Osteoblast (primary cell): ENCODE results near the gene WWOX. TPM values are rescaled to one million over a fixed set of nuclear protein-coding genes. Genes with fewer than 3 reads are reported as not detected.

Experiments
- DNase-seq: peaks from one replicate; pipeline ENCODE4 v3.0.0; 2011; ENCODE audit warnings: low spot score, mixed read lengths; ENCODE audit not compliant: insufficient read length; ENCODE audit errors: missing footprints
- H2AFZ ChIP-seq: 2 replicates; pipeline ENCODE4 v1.6.0; 2011; ENCODE audit warnings: mild to moderate bottlenecking, low read length
- H3K27ac ChIP-seq: 2 replicates; pipeline ENCODE4 v1.5.1; 2011; ENCODE audit warnings: mild to moderate bottlenecking, low read depth, low read length, moderate library complexity
- H3K27me3 ChIP-seq: 2 replicates; pipeline ENCODE4 v1.6.0; 2012; ENCODE audit warnings: mild to moderate bottlenecking, control low read depth, inconsistent platforms, low read length, moderate library complexity; ENCODE audit not compliant: insufficient read depth
- H3K36me3 ChIP-seq: 2 replicates; pipeline ENCODE4 v1.5.1; 2011; ENCODE audit warnings: mild to moderate bottlenecking, low read length, control low read depth, moderate library complexity; ENCODE audit not compliant: insufficient read depth
- H3K4me1 ChIP-seq: 2 replicates; pipeline ENCODE4 v1.5.1; 2011; ENCODE audit warnings: mild to moderate bottlenecking, low read length, control low read depth, moderate library complexity; ENCODE audit not compliant: insufficient read depth
- H3K4me2 ChIP-seq: 2 replicates; pipeline ENCODE4 v1.6.0; 2011; ENCODE audit warnings: mild to moderate bottlenecking, low read length; ENCODE audit not compliant: insufficient read depth
- H3K4me3 ChIP-seq: fragments of 200-600 bp; sonication (generic); 3 replicates; pipeline ENCODE4 v1.5.1; 2012; ENCODE audit warnings: mild to moderate bottlenecking, low read length, inconsistent platforms; ENCODE audit not compliant: insufficient read depth
- H3K79me2 ChIP-seq: 2 replicates; pipeline ENCODE4 v1.6.0; 2012; ENCODE audit warnings: mild to moderate bottlenecking, low read length, control low read depth, inconsistent platforms; ENCODE audit not compliant: insufficient read depth
- H3K9me3 ChIP-seq: 2 replicates; pipeline ENCODE4 v1.5.1; 2011; ENCODE audit warnings: low read depth, low read length, control low read depth
- H4K20me1 ChIP-seq: 2 replicates; pipeline ENCODE4 v1.6.0; 2012; ENCODE audit warnings: mild to moderate bottlenecking, low read length, control low read depth; ENCODE audit not compliant: insufficient read depth
- total RNA-seq: library from RNA; depleted of rRNA; stranded (reverse); fragments of >200 nt; gene quantifications from 2 replicates; pipeline ENCODE4 v1.2.3, GENCODE V29; 2012
- TF ChIP-seq, protein P1 (sequence below): IDR thresholded peaks from 2 replicates; pipeline ENCODE4 v1.5.1; 2011; ENCODE audit warnings: mild to moderate bottlenecking, low read depth, low read length, moderate library complexity; ENCODE audit errors: extremely low read depth

The WWOX gene
- total RNA-seq, 1 donor = 23.9 TPM

DNA sequence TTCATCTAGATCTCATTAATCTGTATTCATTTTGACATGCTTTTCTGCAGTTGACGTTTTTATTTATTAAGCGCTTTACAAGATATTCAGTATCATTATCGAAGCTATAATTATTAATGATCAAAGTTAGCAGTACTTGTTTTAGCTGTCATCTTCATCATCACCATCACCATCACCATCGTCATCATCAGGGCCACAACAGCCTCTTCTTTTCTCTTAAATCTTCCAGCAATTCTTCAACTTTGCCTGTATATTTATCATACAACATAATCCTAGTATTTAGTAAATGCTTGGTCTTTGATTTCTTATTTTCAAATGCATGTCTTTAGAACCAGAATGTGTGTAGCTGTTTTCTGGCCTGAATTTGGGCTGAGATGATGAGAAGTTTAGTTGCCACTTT is 973.1 kb downstream of the WWOX start:
- H3K27ac ChIP-seq = no peak overlapping the region
- TF ChIP-seq, protein P1, sequence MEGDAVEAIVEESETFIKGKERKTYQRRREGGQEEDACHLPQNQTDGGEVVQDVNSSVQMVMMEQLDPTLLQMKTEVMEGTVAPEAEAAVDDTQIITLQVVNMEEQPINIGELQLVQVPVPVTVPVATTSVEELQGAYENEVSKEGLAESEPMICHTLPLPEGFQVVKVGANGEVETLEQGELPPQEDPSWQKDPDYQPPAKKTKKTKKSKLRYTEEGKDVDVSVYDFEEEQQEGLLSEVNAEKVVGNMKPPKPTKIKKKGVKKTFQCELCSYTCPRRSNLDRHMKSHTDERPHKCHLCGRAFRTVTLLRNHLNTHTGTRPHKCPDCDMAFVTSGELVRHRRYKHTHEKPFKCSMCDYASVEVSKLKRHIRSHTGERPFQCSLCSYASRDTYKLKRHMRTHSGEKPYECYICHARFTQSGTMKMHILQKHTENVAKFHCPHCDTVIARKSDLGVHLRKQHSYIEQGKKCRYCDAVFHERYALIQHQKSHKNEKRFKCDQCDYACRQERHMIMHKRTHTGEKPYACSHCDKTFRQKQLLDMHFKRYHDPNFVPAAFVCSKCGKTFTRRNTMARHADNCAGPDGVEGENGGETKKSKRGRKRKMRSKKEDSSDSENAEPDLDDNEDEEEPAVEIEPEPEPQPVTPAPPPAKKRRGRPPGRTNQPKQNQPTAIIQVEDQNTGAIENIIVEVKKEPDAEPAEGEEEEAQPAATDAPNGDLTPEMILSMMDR = no peak
- no peaks in the 10 kb centered on the region for H4K20me1 ChIP-seq
- H3K36me3 ChIP-seq = no peaks in the 10 kb centered on the region
- H3K27me3 ChIP-seq = no peaks in the 10 kb centered on the region
- H2AFZ ChIP-seq = no peak overlapping the region
- H3K4me1 ChIP-seq = no peaks in the 10 kb centered on the region
- H3K79me2 ChIP-seq = no peaks in the 10 kb centered on the region
- no peak for DNase-seq
- no peak overlapping the region for H3K4me2 ChIP-seq
- no peak overlapping the region for H3K4me3 ChIP-seq
- H3K9me3 ChIP-seq = no peaks in the 10 kb centered on the region

DNA sequence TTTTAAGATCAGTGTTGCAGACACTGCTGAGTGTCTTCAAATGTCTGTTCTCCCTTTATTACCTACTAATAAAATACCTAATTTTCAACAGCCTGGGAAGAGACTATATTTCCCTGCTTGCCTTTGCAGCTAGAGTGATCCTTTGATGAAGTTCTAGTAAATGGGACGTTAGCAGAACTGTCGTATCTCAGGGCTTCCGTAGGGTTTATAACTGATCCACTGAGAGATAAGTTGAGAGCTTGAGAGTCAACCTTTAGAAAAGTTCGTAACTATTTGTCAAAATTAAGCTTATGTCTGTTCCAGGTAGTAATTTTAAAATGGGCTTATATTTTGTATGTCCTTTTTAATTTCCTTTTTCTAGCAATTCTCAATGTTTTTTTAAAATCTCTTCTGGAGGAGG is 974.1 kb downstream of the WWOX start:
- Histone ChIP-seq H3K9me3 (no peaks in the 10 kb centered on the region), H4K20me1 (no peaks in the 10 kb centered on the region), H3K27me3 (no peaks in the 10 kb centered on the region), H3K36me3 (no peaks in the 10 kb centered on the region), H3K4me3 (no peak overlapping the region), H3K79me2 (no peaks in the 10 kb centered on the region), H2AFZ (no peak overlapping the region), H3K4me2 (no peak overlapping the region), H3K4me1 (no peaks in the 10 kb centered on the region), H3K27ac (no peak overlapping the region)
- no peak for DNase-seq
- TF ChIP-seq, protein P1 = no peak

DNA sequence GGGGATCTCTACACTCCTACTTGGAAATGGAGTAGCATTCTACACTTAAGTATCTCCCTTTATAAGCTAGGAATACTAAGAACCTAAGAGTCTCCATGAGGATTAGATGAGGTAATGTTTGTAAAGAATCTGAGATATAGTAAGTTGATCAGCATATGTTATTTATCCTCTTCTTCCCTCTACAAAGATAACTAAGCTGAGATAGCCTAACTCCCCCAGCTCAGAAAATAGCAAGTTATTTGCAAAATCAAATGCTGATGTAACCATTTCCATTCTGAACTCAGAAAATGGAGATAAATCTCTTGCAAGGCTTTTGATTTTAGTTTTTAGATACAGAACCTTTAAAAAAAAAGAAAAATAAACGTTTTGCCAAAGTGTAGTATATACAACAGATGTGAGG is 975.1 kb downstream of the WWOX start:
- H3K4me2 ChIP-seq = no peak overlapping the region
- TF ChIP-seq, protein P1 = no peak
- H2AFZ ChIP-seq = no peak overlapping the region
- no peaks in the 10 kb centered on the region for H3K36me3 ChIP-seq
- no peak overlapping the region for H3K27ac ChIP-seq
- no peaks in the 10 kb centered on the region for H4K20me1 ChIP-seq
- H3K9me3 ChIP-seq = no peaks in the 10 kb centered on the region
- H3K79me2 ChIP-seq = no peaks in the 10 kb centered on the region
- no peak for DNase-seq
- H3K27me3 ChIP-seq = no peaks in the 10 kb centered on the region
- H3K4me1 ChIP-seq = no peaks in the 10 kb centered on the region
- no peak overlapping the region for H3K4me3 ChIP-seq

DNA sequence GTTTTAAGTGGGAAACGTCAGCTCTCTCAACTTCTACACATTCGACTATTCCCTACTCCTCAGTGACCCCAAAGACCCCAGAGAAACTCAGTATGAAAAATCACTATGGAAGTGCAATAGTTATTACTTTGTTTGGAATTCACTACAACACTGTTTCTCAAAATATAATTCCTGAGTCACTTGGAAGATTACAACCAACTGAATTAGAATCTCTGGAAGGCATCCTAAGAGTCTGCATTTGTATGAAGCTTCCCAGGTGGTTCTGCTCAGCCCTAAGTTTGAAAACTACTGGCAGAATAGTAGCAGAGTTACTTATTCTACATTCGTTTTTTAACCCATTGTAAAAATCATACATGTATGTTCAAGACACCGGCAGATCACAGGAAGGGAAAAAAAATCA is 975.5 kb downstream of the WWOX start:
- no peaks in the 10 kb centered on the region for H3K9me3 ChIP-seq
- TF ChIP-seq, protein P1 = no peak
- H3K79me2 ChIP-seq = no peaks in the 10 kb centered on the region
- H3K36me3 ChIP-seq = no peaks in the 10 kb centered on the region
- no peaks in the 10 kb centered on the region for H4K20me1 ChIP-seq
- H3K27ac ChIP-seq = no peak overlapping the region
- no peak for DNase-seq
- H3K4me3 ChIP-seq = no peak overlapping the region
- H3K4me1 ChIP-seq = no peaks in the 10 kb centered on the region
- no peak overlapping the region for H2AFZ ChIP-seq
- no peak overlapping the region for H3K4me2 ChIP-seq
- no peaks in the 10 kb centered on the region for H3K27me3 ChIP-seq
